ENCODE results near the gene PARD6B.
"Not testable (repeated sequence)": the region's sequence is repeated elsewhere in the genome, so short reads cannot be mapped to it uniquely, and the experiment has no call there.

PARD6B gene

GRCh38 chr20:50703651-50704438, 27.5 kb upstream of the PARD6B start:
- not testable (repeated sequence) for DNase-seq

DNA sequence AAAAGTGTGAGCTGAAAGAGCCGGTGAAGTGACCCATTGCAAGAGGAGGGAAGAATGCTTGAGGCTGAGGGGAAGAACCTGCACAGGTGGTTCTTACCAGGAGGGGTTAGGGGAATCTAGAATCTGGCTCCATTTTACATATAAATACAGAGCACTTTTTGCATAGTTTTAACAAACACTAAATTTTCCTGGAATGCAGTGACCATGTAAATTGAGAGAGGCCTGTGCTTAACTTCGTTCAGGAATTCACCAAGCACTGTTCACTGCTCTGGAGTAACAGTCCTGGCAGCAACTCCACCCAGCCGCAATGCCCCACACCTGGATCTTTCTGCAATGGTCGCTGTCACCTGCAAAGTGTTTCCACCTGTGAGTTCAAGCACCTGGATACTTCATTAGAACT, 26.9 kb upstream of the PARD6B start:
- DNase-seq: no peak

DNA sequence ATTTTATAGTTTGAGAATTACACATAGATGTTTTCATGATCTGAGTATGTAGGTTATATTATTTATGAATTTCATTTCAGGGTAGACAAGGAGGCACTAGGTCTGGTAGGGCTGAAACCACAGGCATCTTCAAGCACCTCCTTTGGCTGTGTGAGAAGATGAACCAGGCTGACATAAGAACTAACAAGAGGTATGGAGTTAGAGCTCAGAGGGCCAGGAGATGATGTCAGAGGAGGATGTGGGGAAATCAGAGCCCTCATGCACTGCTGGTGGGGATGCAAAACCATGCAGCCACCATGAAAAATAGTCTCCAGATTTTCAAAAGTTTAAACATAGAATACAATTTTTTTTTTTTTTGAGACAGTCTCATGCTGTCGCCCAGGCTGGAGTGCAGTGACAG, 26.4 kb upstream of the PARD6B start:
- DNase-seq: no peak

GRCh38 chr20:50708845-50709635, 22.3 kb upstream of the PARD6B start:
- no peak for DNase-seq

DNA sequence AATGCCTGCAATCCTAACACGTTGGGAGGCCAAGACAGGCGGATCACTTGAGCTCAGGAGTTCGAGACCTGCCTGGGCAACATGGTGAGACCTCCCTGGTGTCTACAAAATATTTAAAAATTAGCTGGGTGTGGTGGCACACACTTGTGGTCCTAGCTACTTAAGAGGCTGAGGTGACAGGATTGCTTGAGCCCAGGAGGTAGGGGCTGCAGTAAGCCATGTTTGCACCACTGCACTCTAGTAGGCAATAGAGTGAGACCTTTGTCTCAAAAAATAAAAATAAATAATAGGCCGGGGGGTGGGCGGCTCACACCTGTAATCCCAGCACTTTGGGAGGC, 21.8 kb upstream of the PARD6B start:
- no peak for DNase-seq

DNA sequence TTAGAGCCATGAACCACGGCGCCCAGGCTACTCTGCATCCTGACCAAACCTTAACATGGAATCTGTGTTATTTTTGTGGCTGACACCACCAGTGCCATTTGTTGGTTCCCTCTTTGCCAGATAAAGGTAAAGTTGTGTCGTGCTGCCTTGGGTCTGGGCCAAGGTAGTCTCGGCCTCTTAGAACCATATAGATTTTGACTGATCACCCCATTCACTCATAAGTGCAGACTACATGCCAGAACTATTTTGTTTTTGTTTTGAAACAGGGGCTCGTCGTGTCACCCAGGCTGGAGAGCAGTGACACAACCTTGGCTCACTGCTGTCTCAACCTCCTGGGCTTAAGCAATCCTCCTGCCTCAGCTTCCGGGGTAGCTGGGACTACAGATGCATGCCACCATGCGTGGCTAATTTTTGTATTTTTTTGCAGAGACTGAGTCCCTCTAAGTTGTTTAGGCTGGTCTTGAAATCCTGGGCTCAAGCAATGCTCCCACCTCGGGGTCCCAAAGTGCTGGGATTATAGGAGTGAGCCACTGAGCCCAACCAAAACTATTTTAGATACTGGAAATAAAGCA, 20.8 kb upstream of the PARD6B start:
- no peak for DNase-seq

- no peak for DNase-seq
These were observed 20.1 kb upstream of the PARD6B start for GRCh38 chr20:50711113-50711825.

GRCh38 chr20:50712771-50713656, 18.4 kb upstream of the PARD6B start:
- no peak for DNase-seq

GRCh38 chr20:50713657-50714101, 17.7 kb upstream of the PARD6B start:
- DNase-seq: no peak

- not testable (repeated sequence) for DNase-seq
These were observed 17.0 kb upstream of the PARD6B start for GRCh38 chr20:50714426-50714825.

- no peak for DNase-seq
These were observed 15.7 kb upstream of the PARD6B start for GRCh38 chr20:50715694-50716093.

GRCh38 chr20:50716518-50716917, 14.9 kb upstream of the PARD6B start:
- no peak for DNase-seq

DNA sequence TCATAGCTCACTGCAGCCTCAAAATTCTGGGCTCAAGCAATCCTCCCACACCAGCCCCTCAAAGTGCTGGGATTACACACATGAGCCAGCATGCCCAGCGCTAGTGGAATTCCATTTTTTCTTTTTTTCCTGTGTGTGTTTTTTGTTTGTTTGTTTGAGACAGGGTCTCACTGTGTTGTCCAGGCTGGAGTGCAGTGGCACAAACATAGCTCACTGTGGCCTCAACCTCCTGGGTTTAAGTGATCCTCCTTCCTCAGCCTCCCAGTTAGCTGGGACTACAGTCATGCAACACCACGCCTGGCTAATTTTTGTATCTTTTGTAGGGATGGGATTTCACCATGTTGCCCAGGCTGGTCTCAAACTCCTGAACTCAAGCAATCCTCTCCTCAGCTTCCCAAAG, 14.1 kb upstream of the PARD6B start:
- DNase-seq: no peak

DNA sequence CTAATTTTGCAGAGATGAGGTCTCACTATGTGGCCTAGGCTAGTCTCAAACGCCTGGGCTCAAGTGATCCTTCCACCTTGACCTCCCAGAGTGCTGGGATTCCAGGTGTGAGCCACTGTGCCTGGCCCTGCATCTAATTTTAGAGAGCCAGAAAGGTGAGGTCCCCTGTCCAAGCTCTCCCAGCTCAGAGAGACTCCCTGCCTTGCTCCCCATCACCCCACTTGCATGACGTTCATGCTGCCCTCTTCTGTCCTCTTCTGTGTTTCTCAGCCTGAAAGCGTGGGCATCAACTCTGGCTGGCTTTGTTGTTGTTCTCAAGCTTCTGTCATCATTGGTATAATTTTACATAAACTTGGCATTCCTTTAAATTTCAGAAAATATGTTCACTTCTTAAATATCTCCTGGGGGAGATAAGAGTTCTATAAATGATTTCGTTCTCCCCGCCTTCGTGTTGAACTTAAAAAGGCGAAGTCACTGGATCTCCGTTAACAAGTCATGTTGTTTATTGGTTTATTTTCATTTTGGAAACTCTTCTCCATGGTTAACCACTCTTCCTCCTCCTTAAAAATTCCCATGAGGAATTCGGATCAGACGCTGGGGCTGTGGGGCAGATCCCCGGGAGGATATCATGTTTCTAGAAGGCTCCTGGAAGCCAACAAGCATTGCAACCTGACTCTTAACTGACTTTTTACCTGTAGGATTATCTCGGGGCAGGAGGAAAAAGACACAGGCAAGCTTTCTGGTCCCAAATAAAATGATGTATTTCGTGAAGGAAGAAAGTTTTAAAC, 13.2 kb upstream of the PARD6B start:
- DNase-seq: no peak

GRCh38 chr20:50719328-50719727, 12.1 kb upstream of the PARD6B start:
- no peak for DNase-seq

GRCh38 chr20:50720026-50720425, 11.4 kb upstream of the PARD6B start:
- DNase-seq: no peak

DNA sequence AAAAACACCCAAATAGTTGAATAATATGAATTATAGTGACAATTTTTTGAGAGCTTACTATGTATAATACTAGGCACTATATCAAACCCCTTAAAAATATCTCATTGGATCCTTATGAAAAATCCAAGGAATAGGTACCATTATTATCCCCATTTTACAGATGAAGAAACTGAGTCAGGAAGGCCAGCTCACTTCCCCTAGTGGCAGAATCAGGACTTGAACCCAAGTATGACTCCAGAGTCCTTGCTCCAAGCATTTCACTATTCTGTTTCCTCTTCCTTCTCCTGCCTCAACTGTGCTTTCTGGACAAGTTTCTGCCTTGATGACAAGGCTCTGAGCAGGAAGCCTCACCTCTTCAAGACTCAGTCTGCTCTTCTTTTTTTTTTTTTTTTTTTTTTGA, 10.8 kb upstream of the PARD6B start:
- DNase-seq: no peak

- no peak for DNase-seq
These were observed 9.5 kb upstream of the PARD6B start for GRCh38 chr20:50721881-50722281.

GRCh38 chr20:50722424-50723155, 8.8 kb upstream of the PARD6B start:
- no peak for DNase-seq

GRCh38 chr20:50723672-50724071, 7.7 kb upstream of the PARD6B start:
- DNase-seq: no peak
